Anterior cingulate cortex (tissue), 58 donors: ENCODE data around the gene MYF5.
"Not testable (repeated sequence)": the region's sequence is repeated elsewhere in the genome, so short reads cannot be mapped to it uniquely, and the experiment has no call there.

Experiments used
- DNase-seq, 58 donors: peaks; one replicate each; lab custom pipeline; 2025; lab: John Stamatoyannopoulos, UW

Gene MYF5

DNA sequence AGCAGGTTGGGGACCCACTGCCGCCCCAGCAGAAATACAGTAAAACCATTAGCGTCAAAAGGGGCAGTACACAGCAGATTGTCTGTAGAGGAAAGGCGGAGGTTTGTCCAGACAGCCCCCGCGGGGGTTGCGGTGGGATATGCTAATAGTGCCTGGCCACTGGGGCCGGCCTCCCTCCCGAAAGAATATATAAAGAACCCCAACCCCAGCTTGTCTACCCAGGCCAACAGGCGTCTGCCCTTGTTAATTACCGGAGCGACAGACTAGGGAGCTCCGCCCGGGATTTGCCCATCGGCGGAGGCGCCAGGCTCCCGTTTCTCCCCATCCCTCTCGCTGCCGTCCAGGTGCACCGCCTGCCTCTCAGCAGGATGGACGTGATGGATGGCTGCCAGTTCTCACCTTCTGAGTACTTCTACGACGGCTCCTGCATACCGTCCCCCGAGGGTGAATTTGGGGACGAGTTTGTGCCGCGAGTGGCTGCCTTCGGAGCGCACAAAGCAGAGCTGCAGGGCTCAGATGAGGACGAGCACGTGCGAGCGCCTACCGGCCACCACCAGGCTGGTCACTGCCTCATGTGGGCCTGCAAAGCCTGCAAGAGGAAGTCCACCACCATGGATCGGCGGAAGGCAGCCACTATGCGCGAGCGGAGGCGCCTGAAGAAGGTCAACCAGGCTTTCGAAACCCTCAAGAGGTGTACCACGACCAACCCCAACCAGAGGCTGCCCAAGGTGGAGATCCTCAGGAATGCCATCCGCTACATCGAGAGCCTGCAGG, at the start of gene MYF5:
Gene MYF5, plus strand, starts transcription at position 217 of the 774 bp plus-strand sequence. Its CDS starts 152 bp downstream, at position 369.
- DNase-seq: no peak

DNA sequence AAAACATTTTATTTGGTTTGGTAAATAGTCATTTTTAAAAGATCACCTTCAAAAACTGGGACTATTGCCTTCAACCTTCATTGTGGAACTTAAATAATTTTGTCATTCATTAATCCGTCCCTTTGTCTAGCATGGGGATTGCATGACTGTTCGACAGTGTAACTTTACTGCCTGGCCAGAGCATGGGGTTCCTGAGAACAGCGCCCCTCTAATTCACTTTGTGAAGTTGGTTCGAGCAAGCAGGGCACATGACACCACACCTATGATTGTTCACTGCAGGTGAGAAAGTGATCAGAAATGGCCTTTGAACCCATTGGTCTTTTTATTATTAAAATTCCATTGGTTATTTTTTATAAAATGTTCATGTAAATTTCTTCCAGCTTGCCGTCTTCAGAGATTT, 46.5 kb upstream of the MYF5 start:
- no peak for DNase-seq

DNA sequence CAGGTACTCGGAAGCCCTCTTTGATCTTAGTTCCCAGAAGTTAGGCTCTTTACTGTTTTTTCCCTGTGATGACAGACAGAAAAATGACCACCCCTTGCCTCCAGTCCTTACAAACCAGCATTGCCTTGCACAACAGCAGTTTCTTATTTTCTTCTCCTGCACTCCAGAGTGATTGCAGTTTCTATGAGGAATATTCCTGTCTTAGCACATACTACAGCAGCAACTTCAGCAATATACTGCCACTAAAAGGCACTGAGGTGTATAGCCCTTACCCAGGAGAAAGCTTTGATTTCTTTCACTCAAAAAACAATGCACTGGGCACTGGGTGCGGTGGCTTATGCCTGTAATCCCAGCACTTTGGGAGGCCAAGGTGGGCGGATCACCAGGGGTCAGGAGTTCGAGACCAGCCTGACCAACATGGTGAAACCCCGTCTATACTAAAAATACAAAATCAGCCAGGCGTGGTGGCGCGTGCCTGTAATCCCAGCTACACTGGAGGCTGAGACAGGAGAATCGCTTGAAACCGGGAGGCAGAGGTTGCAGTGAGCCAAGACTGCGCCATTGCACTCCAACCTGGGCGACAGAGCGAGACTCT, 40.6 kb upstream of the MYF5 start:
- DNase-seq: not testable (repeated sequence)

DNA sequence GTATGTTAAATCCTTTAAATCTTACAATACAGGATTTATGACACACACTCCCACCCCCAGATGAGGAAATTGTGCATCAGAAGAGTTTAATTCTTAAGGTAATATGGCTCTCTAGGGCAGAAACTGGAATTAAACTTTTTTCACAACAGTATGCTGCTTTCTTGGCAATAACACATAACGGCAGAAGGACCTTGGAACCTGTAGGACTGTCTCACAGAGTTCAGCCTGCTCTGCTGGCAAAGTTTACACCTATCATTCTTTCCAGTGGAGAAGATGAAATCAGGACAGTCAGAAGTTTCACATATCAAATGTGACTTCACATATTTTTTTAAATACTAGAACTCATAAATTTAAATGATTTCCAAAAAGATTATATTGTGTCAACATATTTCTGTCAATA, 39.9 kb upstream of the MYF5 start:
- no peak for DNase-seq

DNA sequence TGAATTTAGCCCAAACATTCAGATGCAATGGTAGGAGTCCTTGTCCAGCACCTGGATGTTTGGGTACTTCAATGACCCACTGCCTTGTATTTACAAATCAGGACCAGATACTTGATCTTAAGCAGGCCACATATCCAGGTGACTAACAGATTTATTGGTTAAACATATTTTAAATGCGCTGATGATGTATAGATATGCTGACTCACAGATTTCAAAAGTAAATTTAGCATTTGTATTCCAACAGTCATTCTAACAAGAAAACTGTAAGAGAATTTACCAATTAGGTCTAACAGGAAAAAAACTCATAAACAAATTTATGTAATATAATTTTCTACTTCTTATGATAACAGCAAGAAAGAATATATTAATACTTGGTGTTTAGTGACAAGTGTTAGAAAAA, 38.7 kb upstream of the MYF5 start:
- DNase-seq: no peak

DNA sequence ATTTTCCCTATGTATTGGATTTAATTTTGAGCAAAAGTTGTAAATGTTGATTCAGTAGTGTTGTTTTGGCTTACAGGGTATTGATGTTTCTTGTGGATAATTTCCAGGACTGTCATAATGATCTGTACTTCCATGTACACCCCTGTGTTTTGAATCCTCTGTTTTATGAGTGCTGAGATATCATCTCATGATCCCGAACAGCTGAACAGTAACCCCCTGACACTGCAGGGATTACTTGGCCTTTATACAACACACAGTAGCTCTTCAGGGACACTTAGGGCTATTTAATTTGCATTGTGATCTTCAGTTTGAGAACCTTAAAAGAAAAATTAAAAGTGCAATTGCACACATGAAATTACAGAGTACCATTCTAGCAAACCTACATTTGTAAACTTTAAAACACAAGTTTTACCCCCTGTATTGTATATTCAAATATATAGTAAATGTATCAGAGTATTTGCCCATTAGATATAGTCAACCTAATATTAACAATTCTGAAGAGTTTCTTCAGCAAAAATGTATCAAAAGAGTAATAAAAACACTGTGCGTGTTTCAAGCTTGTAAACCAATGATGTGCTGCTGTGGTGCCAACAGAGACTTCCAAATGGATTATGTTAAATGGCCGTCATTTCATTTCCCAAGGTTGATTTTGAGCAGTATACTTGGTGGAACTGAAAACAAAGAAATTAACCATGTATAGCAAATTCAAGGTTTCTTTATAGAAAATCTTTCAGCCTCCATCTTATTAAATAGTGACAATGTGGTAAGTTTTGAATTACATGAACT, 37.2 kb upstream of the MYF5 start:
- no peak for DNase-seq

DNA sequence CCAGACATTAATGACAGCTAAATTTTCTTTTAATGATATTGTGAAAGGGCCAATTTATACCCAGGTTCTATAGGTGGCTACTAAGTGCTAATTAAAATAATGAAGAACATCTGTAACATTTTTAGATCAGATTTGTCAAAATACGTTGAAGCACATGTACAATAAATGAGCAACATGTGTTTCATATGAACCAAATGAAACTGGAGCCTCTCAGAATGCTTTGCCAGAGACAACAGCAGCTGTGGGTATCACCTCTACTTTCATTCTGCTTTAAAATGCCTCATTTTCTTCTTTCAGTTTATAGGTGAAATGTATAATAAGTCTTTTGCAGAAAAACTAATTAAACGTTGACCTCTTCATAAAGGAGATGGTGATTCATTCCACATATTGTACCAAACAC, 35.4 kb upstream of the MYF5 start:
- no peak for DNase-seq

DNA sequence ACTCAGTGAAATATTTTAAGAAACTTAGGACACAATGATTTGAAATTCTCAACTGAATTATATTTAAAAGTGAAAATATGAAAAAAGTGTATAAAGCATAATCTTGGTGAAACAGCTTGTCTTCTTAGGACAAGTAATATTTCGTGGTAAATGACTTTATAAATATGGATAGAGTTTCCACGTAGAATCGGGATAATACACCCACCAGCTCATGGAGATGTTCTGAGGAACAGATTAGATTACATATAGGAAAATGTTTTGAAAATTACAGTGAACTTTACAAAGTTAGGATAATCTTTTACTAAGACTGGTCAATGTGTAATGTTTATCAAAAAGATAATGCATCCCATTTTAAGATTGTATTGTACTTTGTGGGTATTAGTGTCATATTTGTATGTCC, 34.9 kb upstream of the MYF5 start:
- DNase-seq: no peak

DNA sequence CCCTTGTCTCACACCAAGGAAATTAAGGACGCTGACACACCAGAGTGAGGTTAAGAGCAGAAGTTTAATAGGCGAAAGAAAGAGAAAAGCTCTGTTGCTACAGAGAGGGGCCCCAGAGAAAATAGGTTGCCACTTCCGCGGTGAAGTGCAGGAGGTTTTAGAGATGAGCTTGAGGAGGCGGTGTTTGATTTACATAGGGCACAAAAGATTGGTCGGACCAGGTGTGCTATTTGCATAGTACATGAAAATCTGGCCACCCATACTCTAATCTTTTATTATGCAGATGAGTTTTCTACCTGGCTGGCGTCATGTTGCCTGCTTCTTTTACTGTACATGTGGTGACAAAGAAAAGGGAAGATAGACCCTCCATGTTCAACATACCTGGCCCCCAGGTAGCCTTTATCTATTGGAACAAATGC, 32.6 kb upstream of the MYF5 start:
- no peak for DNase-seq

DNA sequence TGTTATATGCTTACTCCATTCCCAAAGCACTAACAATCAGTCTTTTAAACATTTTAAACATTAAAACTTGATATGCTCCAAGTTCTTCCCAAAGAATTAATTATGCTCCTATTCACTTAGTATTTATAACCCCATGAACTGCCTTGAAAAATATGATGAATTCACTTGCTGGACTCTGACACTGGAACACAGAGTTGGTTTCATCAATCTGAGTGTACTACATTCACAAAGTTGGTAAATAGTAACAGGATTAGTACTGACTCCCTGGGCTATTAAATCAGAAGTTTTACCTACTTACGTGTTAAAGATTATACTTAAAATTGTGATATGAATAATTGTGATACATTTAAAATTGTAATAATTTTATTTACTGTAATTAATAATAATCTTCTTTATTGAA, 26.6 kb upstream of the MYF5 start:
- no peak for DNase-seq

DNA sequence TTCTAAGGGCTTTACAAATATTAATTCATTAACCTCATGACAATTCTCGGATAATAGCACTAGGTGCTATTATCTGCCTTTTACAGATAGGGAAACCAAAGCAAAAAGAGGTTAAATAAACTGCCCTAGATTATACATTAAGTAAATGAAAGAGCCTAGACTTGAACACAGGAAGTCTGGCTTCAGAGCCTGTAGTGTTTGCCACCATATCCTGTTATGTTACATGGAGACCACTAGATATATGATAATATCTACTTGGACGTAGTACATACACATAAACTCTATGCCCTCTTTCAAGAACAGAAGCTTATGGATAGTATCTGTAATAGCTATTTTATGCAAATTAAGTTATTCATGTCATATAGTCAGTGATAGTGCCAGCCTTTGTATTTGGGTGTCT, 26.2 kb upstream of the MYF5 start:
- no peak for DNase-seq

DNA sequence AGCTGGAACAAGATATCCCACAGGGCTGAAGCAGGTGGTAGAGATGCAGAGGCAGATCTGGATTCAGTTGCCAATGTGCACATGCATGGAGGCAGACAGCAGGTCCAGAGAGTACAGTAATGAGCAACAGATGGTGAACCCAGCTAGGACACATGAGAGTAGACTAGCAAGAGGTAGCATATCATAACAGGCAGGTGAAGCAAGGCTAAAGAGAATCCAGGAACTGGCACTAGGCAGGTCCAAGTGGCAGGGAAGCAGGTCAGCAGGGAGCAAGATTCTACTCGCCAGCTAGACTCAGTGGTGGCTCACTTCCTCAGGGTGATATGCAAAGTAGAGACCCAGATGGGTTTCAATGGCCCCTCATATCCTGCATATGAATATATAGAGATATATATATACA, 24.6 kb upstream of the MYF5 start:
- no peak for DNase-seq

DNA sequence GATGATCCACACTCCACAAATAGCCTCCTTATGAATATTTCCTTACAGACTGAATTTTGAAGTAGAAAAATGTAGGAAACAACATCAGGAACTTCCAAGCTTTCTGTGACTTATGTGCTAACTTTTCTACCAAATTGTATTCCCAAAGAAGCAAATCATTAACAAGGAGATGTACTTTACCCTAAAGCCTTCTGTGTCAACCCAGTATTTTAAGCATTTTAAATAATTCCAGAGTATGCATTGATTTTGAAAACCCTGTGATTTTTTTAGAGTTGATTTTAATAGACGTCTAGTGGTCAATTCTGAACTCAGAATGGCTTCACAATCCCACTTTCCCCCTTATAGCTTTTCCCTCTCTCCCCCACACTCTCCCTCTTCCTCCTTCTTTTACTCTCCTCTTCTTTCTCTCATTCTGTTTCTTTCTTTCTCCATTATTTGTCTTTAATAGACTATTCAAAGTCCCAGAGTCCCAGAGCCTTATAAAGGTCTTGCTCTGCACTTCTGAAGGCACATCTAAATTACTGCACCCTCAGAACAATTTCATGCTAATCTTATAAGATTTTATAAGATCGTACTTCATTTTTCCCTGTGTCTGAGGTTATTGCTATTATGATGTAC, 19.3 kb upstream of the MYF5 start:
- DNase-seq: no peak

DNA sequence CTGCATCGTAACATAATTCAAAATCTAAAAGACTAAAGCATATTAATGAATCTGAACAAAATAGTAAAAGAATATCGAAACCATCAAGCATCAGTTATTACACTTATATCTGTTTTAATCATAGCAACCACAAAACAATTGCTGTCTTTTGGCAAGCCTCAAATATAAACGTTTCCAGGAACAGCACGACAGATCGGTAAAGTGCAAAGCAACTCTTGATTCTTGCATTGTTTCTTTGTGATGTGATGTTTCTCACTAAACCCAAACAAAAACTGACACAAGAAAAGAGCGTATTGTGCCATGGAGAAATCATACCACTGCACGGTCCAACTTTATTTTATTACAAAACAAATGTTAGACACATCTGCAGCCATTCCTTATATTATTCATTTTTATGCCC, 18.5 kb upstream of the MYF5 start:
- no peak for DNase-seq

DNA sequence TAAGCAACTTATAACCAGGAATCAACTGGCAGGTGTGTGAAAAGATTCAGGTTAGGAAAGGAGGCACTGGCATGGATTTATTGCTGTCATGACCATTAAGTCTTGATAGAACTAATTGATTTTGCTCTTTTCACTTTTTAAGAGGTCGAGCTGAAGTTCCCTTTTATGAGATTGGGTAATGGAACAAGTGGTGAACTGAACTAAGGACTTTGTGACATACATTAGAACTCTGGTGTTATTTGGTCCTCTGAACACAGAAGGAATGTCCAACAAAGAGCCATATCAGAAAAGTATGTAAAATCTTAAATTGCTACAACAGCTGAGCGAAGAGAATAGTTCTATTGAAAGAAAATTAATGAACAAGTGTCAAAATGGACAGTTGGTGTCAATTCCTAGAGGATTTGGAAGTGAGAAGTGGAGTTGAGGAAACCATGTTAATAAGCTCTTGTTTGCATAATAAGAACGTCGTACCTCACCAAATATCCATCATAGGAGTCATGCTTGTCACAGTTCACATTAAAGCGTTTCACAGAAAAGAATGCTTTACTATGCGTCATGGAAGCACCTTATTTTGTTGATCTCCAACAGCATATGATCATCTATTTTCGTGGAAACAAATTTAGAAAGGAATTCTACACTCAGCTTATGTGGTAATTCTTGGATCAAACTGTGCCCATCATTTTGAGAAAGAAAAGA, 17.7 kb upstream of the MYF5 start:
- DNase-seq: no peak

DNA sequence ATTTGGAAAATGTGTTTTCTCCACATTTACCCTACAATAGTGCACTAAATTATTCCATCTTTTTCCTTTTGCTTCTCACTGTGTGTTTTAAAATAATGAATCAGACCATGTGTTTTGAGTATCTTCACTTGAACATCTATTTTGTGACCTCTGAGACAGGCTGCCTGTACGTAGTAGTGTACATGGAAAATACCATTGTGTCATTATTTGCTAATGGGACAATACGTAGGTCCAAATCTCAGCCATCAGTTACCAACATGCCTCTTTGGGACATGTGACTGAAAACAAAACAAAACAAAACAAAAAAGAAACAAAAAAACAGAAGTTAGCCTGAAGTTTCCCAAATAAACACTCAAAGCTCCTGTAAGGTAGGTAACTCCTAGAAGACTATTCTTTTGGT, 16.4 kb upstream of the MYF5 start:
- no peak for DNase-seq

DNA sequence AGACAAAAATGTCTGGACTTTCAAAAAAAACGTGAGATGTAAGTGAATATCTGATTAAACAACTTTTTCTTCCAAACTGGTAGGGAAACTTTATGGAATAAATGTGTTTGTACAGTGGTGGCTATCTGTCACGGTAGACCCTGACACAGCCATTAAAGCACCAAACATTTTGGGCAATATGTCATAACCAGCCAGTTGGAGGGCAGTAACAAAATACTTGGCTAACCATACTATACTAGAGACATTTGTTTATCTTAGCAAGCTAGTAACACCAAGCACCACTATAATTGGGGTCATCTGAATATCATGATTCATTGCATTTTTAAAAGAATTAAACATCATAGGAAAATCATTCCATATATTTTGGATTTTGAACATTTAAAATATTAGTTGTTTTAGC, 15.3 kb upstream of the MYF5 start:
- no peak for DNase-seq

DNA sequence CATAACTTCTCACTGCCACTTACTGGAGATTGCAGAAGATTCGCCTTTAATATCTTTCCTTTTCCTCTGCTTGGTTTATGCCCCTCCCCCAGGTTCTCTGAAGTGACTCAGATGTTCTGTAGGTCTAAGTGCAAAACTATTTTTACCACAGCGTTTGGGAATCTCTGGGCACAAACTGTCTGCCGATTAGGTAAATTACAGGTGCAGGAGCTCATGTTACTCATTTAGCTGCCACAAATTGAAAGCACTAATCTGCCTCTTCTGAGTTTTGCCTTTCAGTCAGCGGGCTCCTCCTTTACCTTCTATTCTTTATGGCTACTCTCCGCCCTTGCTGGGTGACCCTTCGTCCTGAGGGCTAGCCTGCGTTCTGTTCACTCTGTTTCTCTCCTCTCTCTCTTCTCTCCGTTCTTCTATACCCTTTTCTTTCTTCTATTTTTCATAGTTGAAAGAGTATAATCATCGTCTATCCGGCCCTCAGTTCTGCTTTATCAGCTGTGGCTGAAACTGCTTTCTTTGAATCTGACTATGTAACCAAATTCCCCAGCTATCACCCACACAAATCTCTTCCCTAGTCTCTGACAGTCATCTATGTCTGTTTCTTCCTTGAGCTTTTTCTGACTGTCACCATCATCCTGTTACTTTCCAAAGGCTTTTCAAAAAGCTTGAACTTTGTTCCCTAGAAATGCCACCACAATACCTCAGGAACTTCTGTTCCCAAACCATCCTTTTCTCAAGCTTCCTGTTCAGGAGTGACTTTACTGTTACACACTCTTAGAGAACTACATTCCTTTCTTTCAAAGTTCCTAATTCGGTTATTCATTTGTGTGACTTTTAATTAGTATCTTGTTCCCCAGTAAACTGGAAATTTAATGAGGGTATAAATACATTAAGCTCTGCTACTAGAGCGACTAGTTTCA, 13.6 kb upstream of the MYF5 start:
- peak in 1 of 58 donors; percentile 9 for DNase-seq

DNA sequence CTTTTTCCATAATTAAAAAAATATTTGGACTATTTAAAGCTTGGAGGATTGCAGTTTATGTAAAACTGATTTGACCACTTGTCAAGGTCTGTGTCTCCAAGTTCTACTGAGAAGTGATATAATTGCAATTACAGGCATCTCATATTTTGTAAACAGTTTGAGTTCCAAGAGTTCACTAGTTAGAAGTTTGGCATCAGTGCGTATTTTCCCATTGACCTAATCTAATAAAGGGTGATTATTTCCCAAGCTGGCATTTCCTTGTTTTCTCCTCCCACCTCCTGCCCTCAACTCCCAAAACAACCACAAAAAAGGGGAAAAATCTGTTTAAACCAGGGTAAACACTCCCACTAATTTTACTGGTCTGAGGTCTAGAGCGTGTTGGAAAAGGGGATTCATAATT, 12.3 kb upstream of the MYF5 start:
- DNase-seq: no peak
